GM18511 (cell line): ENCODE data around the gene GGTA1.
A peak's percentile ranks its signal among the peaks of the same experiment; 100 is the strongest.
"Not testable (repeated sequence)": the region's sequence is repeated elsewhere in the genome, so short reads cannot be mapped to it uniquely, and the experiment has no call there.

Source experiments
- ATAC-seq: cut with Tn5 transposase; IDR thresholded peaks from one replicate; pipeline ENCODE4 v1.9.1; 2021; ENCODE audit warnings: mild to moderate bottlenecking, moderate library complexity; ENCODE audit not compliant: unreplicated experiment

Gene GGTA1

GRCh38 chr9:121499427-121500164 lies at the start of gene GGTA1:
Gene GGTA1, minus strand, starts transcription at chr9:121499844. Its CDS starts 31,922 bp downstream, at chr9:121467922.
- no peak for ATAC-seq

- ATAC-seq, result no peak
Observed at GRCh38 chr9:121548666-121549065, 49.0 kb upstream of the GGTA1 start.

- ATAC-seq, result peak; percentile 90
Observed at GRCh38 chr9:121545875-121546423, 46.3 kb upstream of the GGTA1 start.

GRCh38 chr9:121545150-121545874 lies 45.7 kb upstream of the GGTA1 start:
- no peak for ATAC-seq

GRCh38 chr9:121542025-121542424 lies 42.4 kb upstream of the GGTA1 start:
- no peak for ATAC-seq

GRCh38 chr9:121541256-121541655 lies 41.6 kb upstream of the GGTA1 start:
- ATAC-seq, result no peak

GRCh38 chr9:121538221-121538620 lies 38.6 kb upstream of the GGTA1 start:
- ATAC-seq, result no peak

- ATAC-seq, result no peak
Observed at GRCh38 chr9:121537283-121537682, 37.6 kb upstream of the GGTA1 start.

GRCh38 chr9:121532881-121533280 lies 33.2 kb upstream of the GGTA1 start:
- ATAC-seq, result no peak

- no peak for ATAC-seq
Observed at GRCh38 chr9:121529237-121529987, 29.8 kb upstream of the GGTA1 start.

- ATAC-seq, result no peak
Observed at GRCh38 chr9:121528642-121529041, 29.0 kb upstream of the GGTA1 start.

GRCh38 chr9:121527371-121527770 lies 27.7 kb upstream of the GGTA1 start:
- ATAC-seq, result no peak

- not testable (repeated sequence) for ATAC-seq
Observed at GRCh38 chr9:121519688-121520087, 20.0 kb upstream of the GGTA1 start.

- ATAC-seq, result no peak
Observed at GRCh38 chr9:121518634-121519033, 19.0 kb upstream of the GGTA1 start.

GRCh38 chr9:121513166-121513565 lies 13.5 kb upstream of the GGTA1 start:
- ATAC-seq, result not testable (repeated sequence)

GRCh38 chr9:121510766-121511550 lies 11.3 kb upstream of the GGTA1 start:
- ATAC-seq, result no peak

- no peak for ATAC-seq
Observed at GRCh38 chr9:121509180-121509579, 9.5 kb upstream of the GGTA1 start.

- ATAC-seq, result no peak
Observed at GRCh38 chr9:121508415-121508814, 8.8 kb upstream of the GGTA1 start.

GRCh38 chr9:121505903-121506735 lies 6.5 kb upstream of the GGTA1 start:
- no peak for ATAC-seq

GRCh38 chr9:121503444-121503843 lies 3.8 kb upstream of the GGTA1 start:
- ATAC-seq, result no peak
